Smooth muscle cell (in vitro differentiated cells): ENCODE data around the gene PHKG1. TPM values are rescaled to one million over a fixed set of nuclear protein-coding genes. Genes with fewer than 3 reads are reported as not detected.
"Not testable (repeated sequence)": the region's sequence is repeated elsewhere in the genome, so short reads cannot be mapped to it uniquely, and the experiment has no call there.

Experiments
- DNase-seq: peaks from one replicate; lab custom pipeline; 2025; ENCODE audit not compliant: unreplicated experiment; lab: John Stamatoyannopoulos, UW
- H2AFZ ChIP-seq: fragments of 200-600 bp; sonication (generic); 2 replicates; pipeline ENCODE4 v1.6.0; 2016; ENCODE audit warnings: antibody characterized with exemption, low read depth, mild to moderate bottlenecking
- H3F3A ChIP-seq: fragments of 200-600 bp; sonication (generic); 2 replicates; pipeline ENCODE4 v1.6.0; 2017; ENCODE audit warnings: antibody characterized with exemption, low read depth
- H3K27ac ChIP-seq: fragments of 200-600 bp; sonication (generic); 2 replicates; pipeline ENCODE4 v1.5.1; 2016; ENCODE audit warnings: low read depth, mild to moderate bottlenecking
- H3K27me3 ChIP-seq: fragments of 200-600 bp; sonication (generic); 2 replicates; pipeline ENCODE4 v1.6.1; 2016; ENCODE audit warnings: low read depth, mild to moderate bottlenecking
- H3K36me3 ChIP-seq: fragments of 200-600 bp; sonication (generic); 2 replicates; pipeline ENCODE4 v1.5.1; 2016; ENCODE audit warnings: low read depth
- H3K4me1 ChIP-seq: fragments of 200-600 bp; sonication (generic); 2 replicates; pipeline ENCODE4 v1.5.1; 2016; ENCODE audit warnings: low read depth
- H3K4me2 ChIP-seq: fragments of 200-600 bp; sonication (generic); 2 replicates; pipeline ENCODE4 v1.6.0; 2016; ENCODE audit warnings: mild to moderate bottlenecking
- H3K4me3 ChIP-seq: fragments of 200-600 bp; sonication (generic); 2 replicates; pipeline ENCODE4 v1.5.1; 2016; ENCODE audit warnings: mild to moderate bottlenecking
- H3K79me2 ChIP-seq: fragments of 200-600 bp; sonication (generic); 2 replicates; pipeline ENCODE4 v1.6.0; 2016; ENCODE audit warnings: low read depth, mild to moderate bottlenecking
- H3K9ac ChIP-seq: fragments of 200-600 bp; sonication (generic); 2 replicates; pipeline ENCODE4 v1.6.0; 2016; ENCODE audit warnings: low read depth
- H3K9me3 ChIP-seq: fragments of 200-600 bp; sonication (generic); replicated peaks from 2 replicates; pipeline ENCODE4 v1.5.1; 2016; ENCODE audit warnings: low read depth
- H4K20me1 ChIP-seq: fragments of 200-600 bp; sonication (generic); 2 replicates; pipeline ENCODE4 v1.6.0; 2016; ENCODE audit warnings: low read depth
- WGBS: methylation state at CpG from one replicate; pipeline ENCODE4 v1.1.7; 2016; ENCODE audit warnings: low lambda C conversion rate; 5-methylcytosine and 5-hydroxymethylcytosine counted together
- polyA plus RNA-seq: library from polyadenylated mRNA; unstranded; fragments of >200 nt; fragmentation: Nextera tagmentation; extraction: Ambion mirVana; gene quantifications from 2 replicates; pipeline ENCODE4 v1.2.1, GENCODE V29; 2016
- total RNA-seq: library from RNA; depleted of rRNA; stranded (reverse); fragments of >200 nt; gene quantifications from 2 replicates; pipeline ENCODE4 v1.2.3, GENCODE V29; 2014
- TF ChIP-seq, protein P1 (sequence below): fragments of 200-600 bp; sonication (generic); IDR thresholded peaks from 2 replicates; pipeline ENCODE4 v1.5.1; 2017; ENCODE audit warnings: borderline replicate concordance, mild to moderate bottlenecking, antibody characterized with exemption; ENCODE audit not compliant: insufficient read depth, poor library complexity, severe bottlenecking

Gene PHKG1
- total and polyA plus RNA-seq, 2 experiments from 2014 or later: 0.26 TPM; not detected in 1

DNA sequence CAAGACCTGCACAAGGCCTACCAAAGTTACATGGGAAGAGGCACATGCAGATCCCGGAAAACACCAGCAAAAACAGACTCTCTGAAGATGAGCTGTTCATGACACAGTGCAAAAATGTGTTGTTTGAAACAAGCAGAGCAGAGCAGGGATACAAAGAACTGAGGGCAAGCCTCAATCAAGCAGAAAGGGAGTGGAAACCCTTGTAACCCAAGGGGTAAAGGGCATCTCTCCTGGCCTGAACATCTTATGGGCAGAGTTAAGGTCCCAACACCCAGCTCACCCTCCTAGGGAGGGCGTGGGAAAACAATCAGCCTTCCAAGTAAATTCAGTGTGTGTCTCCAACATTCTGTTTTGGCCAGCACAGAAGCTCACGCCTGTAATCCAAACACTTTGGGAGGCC is 52.0 kb downstream of the PHKG1 start:
- 90% methylated on average over 3 of the region's 3 CpGs for WGBS
- no peaks in the 10 kb centered on the region for H3K4me1 ChIP-seq
- TF ChIP-seq, protein P1, sequence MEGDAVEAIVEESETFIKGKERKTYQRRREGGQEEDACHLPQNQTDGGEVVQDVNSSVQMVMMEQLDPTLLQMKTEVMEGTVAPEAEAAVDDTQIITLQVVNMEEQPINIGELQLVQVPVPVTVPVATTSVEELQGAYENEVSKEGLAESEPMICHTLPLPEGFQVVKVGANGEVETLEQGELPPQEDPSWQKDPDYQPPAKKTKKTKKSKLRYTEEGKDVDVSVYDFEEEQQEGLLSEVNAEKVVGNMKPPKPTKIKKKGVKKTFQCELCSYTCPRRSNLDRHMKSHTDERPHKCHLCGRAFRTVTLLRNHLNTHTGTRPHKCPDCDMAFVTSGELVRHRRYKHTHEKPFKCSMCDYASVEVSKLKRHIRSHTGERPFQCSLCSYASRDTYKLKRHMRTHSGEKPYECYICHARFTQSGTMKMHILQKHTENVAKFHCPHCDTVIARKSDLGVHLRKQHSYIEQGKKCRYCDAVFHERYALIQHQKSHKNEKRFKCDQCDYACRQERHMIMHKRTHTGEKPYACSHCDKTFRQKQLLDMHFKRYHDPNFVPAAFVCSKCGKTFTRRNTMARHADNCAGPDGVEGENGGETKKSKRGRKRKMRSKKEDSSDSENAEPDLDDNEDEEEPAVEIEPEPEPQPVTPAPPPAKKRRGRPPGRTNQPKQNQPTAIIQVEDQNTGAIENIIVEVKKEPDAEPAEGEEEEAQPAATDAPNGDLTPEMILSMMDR: no peak
- no peak for DNase-seq
- no peak overlapping the region for H3K4me2 ChIP-seq
- H3K9me3 ChIP-seq: no peaks in the 10 kb centered on the region
- H3K79me2 ChIP-seq: peaks cover 9% of the 10 kb centered on the region
- no peaks in the 10 kb centered on the region for H3K36me3 ChIP-seq
- no peaks in the 10 kb centered on the region for H3F3A ChIP-seq
- H2AFZ ChIP-seq: no peak overlapping the region
- H3K27me3 ChIP-seq: no peaks in the 10 kb centered on the region
- no peak overlapping the region for H3K27ac ChIP-seq
- H3K4me3 ChIP-seq: no peak overlapping the region
- no peak overlapping the region for H3K9ac ChIP-seq
- H4K20me1 ChIP-seq: no peaks in the 10 kb centered on the region

DNA sequence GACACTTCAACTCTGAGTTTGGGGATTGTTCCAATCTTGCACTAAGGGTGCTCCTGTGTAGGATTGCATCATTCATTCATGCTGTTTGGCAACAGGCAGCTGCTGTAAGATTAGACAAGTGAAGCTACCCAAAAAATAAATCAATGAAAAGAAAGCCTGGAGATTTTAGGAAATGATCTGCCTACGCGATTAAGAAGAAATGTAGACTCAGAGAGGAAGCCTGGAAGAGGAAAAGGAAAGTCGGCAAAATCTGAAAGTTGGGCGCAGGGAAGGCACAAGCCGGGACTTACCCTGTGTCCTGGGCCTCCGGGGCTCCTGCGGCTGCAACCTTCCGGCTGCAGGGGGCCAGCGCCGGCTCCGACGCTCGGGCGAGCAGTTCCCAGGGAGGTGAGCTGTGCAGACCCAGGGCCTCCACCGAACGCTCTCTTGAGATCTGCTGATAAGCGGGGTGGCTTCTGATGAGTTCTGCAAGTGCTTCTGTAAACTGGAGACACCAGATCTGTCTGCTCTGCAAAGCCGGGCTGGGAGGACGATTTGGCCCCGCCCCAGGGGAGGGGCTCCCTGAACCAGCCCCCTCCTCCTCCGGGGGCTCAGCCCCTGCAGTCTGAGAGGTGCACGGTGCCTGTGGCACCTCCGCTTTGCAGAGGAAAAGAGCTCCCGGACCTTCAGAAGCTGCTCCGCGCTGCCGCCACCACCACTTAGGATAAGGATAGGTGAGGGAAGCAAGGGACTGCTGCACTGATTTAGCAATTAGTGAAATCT is 58.9 kb downstream of the PHKG1 start:
- Histone ChIP-seq H3K27me3 (no peaks in the 10 kb centered on the region), H3K4me1 (peaks cover 4% of the 10 kb centered on the region), H3K9me3 (no peaks in the 10 kb centered on the region), H3K79me2 (peaks cover 16% of the 10 kb centered on the region), H3K27ac (peak overlapping the region; percentile 9), H2AFZ (peak overlapping the region; percentile 91), H3K4me2 (peak overlapping the region; percentile 87), H3K36me3 (no peaks in the 10 kb centered on the region), H3F3A (no peaks in the 10 kb centered on the region), H4K20me1 (no peaks in the 10 kb centered on the region), H3K4me3 (peak overlapping the region; percentile 74), H3K9ac (peak overlapping the region; percentile 39)
- TF ChIP-seq, protein P1: peak; percentile 19
- peak; percentile 13 for DNase-seq
- WGBS: 3% methylated on average over 27 of the region's 27 CpGs

DNA sequence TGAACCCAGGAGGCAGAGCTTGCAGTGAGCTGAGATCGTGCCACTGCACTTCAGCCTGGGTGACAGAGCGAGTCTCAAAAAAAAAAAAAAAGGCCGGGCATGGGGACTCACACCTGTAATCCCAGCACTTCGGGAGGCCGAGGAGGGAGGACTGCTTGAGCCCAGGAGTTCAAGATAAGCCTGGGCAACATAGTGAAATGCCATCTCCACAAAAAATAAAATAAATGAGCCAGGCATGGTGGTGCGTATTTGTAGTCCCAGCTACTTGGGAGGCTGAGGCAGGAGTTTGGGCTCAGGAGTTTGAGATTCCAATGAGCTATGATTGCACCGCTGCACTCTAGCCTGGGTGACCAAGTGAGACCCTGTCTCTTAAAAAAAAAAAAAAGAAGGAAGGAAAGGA is 60.2 kb downstream of the PHKG1 start:
- not testable (repeated sequence) for H3K4me1 ChIP-seq, H3K9ac ChIP-seq, H4K20me1 ChIP-seq, DNase-seq, H3K27ac ChIP-seq, H2AFZ ChIP-seq, H3K9me3 ChIP-seq, H3K36me3 ChIP-seq, H3K27me3 ChIP-seq, H3F3A ChIP-seq
- H3K79me2 ChIP-seq: peaks cover 16% of the 10 kb centered on the region
- WGBS: 95% methylated on average over 7 of the region's 7 CpGs
- H3K4me2 ChIP-seq: peak overlapping the region; percentile 87
- H3K4me3 ChIP-seq: peak overlapping the region; percentile 74

DNA sequence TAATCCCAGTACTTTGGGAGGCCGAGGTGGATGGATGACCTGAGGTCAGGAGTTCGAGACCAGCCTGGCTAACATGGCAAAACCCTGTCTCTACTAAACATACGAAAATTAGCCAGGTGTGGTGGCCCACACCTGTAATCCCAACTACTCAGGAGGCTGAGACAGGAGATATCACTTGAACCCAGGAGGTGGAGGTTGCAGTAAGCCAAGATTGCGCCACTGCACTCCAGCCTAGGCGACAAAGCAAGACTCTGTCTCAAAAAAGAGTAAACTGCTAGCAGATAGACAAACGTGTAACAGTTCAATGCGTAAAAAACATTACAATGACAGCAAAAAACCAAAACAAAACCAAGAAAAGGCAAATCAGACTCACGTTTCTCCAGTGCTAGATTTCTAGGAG is 61.2 kb downstream of the PHKG1 start:
- not testable (repeated sequence) for H3K4me3 ChIP-seq, H2AFZ ChIP-seq, H3K9ac ChIP-seq, H3K27ac ChIP-seq, H3K36me3 ChIP-seq, DNase-seq, H3K4me1 ChIP-seq, H3K4me2 ChIP-seq, H3K9me3 ChIP-seq, H3F3A ChIP-seq, H4K20me1 ChIP-seq, H3K27me3 ChIP-seq
- 82% methylated on average over 8 of the region's 8 CpGs for WGBS
- H3K79me2 ChIP-seq: peaks cover 16% of the 10 kb centered on the region
